K562 (cell line): ENCODE results near the gene CRY2. TPM values are rescaled to one million over a fixed set of nuclear protein-coding genes. Genes with fewer than 3 reads are reported as not detected.

Experiments
- CHD7 ChIP-seq: fragments of 200-600 bp; sonication (generic); IDR thresholded peaks from one replicate; pipeline ENCODE4 v1.6.1; 2012; ENCODE audit warnings: mild to moderate bottlenecking, low read depth, low read length, inconsistent platforms
- DMBX1 ChIP-seq: fragments of 250-450 bp; sonication (Bioruptor Pico); IDR thresholded peaks from 2 replicates; pipeline ENCODE4 v1.8.0; 2022; ENCODE audit warnings: inconsistent platforms, mild to moderate bottlenecking, moderate library complexity, borderline replicate concordance
- GATA2 ChIP-seq: sonication (generic); formaldehyde crosslinking; IDR thresholded peaks from 2 replicates; pipeline ENCODE4 v1.4.0; 2020; ENCODE audit warnings: mild to moderate bottlenecking, missing genetic modification reagents
- MCM3 ChIP-seq: fragments of 450-650 bp; IDR thresholded peaks from 2 replicates; pipeline ENCODE4 v1.6.1; 2016
- MTA1 ChIP-seq: fragments of 450-650 bp; IDR thresholded peaks from 2 replicates; pipeline ENCODE4 v1.6.1; 2017; ENCODE audit warnings: borderline replicate concordance
- MYC ChIP-seq, 2 experiments: fragments of 250-450 bp in 1 of 2; sonication (Bioruptor Pico) in 1 of 2; IDR thresholded peaks; 2 replicates each; pipeline versions ENCODE4 v1.5.1 to v1.6.1; 2012 to 2021; ENCODE audit warnings: low read depth in 2 of 2, borderline replicate concordance in 1 of 2, improper control_type of control experiment in 1 of 2, low read length in 1 of 2, mild to moderate bottlenecking in 1 of 2, moderate library complexity in 1 of 2
- RBM14 ChIP-seq: fragments of 200-400 bp; formaldehyde crosslinking; IDR thresholded peaks from 2 replicates; pipeline ENCODE4 v1.6.1; 2018; ENCODE audit warnings: low read depth, mild to moderate bottlenecking, low read length, moderate library complexity, borderline replicate concordance; ENCODE audit not compliant: insufficient read depth
- RBM15 ChIP-seq: fragments of 200-400 bp; formaldehyde crosslinking; IDR thresholded peaks from 2 replicates; pipeline ENCODE4 v1.6.1; 2018; ENCODE audit warnings: mild to moderate bottlenecking, low read length, moderate library complexity; ENCODE audit not compliant: insufficient read depth
- TAF15 ChIP-seq: fragments of 200-400 bp; formaldehyde crosslinking; IDR thresholded peaks from 2 replicates; pipeline ENCODE4 v1.6.1; 2017; ENCODE audit warnings: mild to moderate bottlenecking, low read depth, low read length, moderate library complexity
- THRB ChIP-seq: fragments of 450-650 bp; formaldehyde crosslinking; conservative IDR thresholded peaks from 2 replicates; pipeline ENCODE4 v1.4.0; 2022; ENCODE audit warnings: mild to moderate bottlenecking, missing genetic modification characterization
- ZNF140 ChIP-seq: fragments of 250-450 bp; sonication (Bioruptor Pico); IDR thresholded peaks from 2 replicates; pipeline ENCODE4 v1.8.0; 2021; ENCODE audit warnings: moderate library complexity, mild to moderate bottlenecking, inconsistent platforms
- ZNF668 ChIP-seq: fragments of 250-450 bp; sonication (Bioruptor Pico); IDR thresholded peaks from 2 replicates; pipeline ENCODE4 v1.8.0; 2022; ENCODE audit warnings: mild to moderate bottlenecking, inconsistent platforms
- ZNF79 ChIP-seq: fragments of 250-450 bp; sonication (Bioruptor Pico); IDR thresholded peaks from 2 replicates; pipeline ENCODE4 v1.4.0; 2020; ENCODE audit warnings: low read depth, mild to moderate bottlenecking, moderate library complexity
- polyA plus RNA-seq, 8 experiments: library from polyadenylated mRNA; depleted of rRNA in 4 of 8; stranded (reverse) in 5 of 8; unstranded in 3 of 8; fragments of >200 nt; fragmentation: Nextera tagmentation in 2 of 8; fragmentation: Illumina TruSeq in 1 of 8; extraction: Ambion mirVana in 2 of 8; extraction: Trizol in 1 of 8; gene quantifications; 2 replicates each; pipeline versions ENCODE4 v1.2.1 to v1.2.3, GENCODE V29; 2011 to 2014; ENCODE audit warnings: inconsistent platforms in 1 of 8, missing spikeins in 1 of 8
- total RNA-seq, 7 experiments: library from RNA; depleted of rRNA in 6 of 7; stranded (reverse); fragments of >200 nt in 6 of 7; fragmentation: Illumina TruSeq in 2 of 7; extraction: Trizol in 2 of 7; gene quantifications; 2 replicates each; pipeline versions ENCODE4 v1.2.1 to v1.2.3, GENCODE V29; 2011 to 2021; ENCODE audit warnings: low replicate concordance in 1 of 7

The CRY2 gene
- total and polyA plus RNA-seq, 9 of the 15 experiments (the other 6 are each of a cell fraction or from before 2014, with no cell fraction given), result 2.3 to 23.9 (median 14.8) TPM

- no peak for TF ChIP-seq ZNF668 (CRISPR knock-in tag)
- no peak for TF ChIP-seq THRB (CRISPR knock-in tag)
- peak; percentile 46; the same call in 1 of the 2 replicates for TF ChIP-seq DMBX1 (CRISPR knock-in tag)
- peak; percentile 78 for TF ChIP-seq GATA2 (CRISPR knock-in tag)
- TF ChIP-seq ZNF79 (CRISPR knock-in tag), result no peak
- no peak for TF ChIP-seq CHD7
- no peak for TF ChIP-seq TAF15
- TF ChIP-seq RBM14, result no peak
- no peak for TF ChIP-seq ZNF140 (CRISPR knock-in tag)
- no peak for TF ChIP-seq MCM3
- no peak for TF ChIP-seq MTA1
- TF ChIP-seq MYC (IDR thresholded peaks at IDR 0.05; ENCODE audit: low read depth, low read length), result no peak
- no peak for TF ChIP-seq MYC (CRISPR knock-in tag; IDR thresholded peaks at IDR 0.05; ENCODE audit: borderline replicate concordance, low read depth)
- TF ChIP-seq RBM15, result no peak
Observed at GRCh38 chr11:45904309-45904915, 57.1 kb downstream of the CRY2 start (continued).
